HCT116 (cell line): ENCODE data around the gene CEP43. TPM values are rescaled to one million over a fixed set of nuclear protein-coding genes. Genes with fewer than 3 reads are reported as not detected.

Source experiments
- ATAC-seq: fragments of 200-7000 bp; cut with Tn5 transposase; 2 replicates; pipeline ENCODE4 v1.9.1; 2020; ENCODE audit warnings: mild to moderate bottlenecking, moderate library complexity
- BruUV-seq: library from RNA; stranded (reverse); fragments of 400-500 nt; replicated peaks from 2 replicates; lab custom pipeline; 2021; lab: Mats Ljungman, UMichigan
- CTCF ChIA-PET: fragments of 300-600 bp; sonication (Branson Sonifier 250); formaldehyde crosslinking; loops from one replicate; lab custom pipeline; 2021; ENCODE audit warnings: antibody characterized with exemption; lab: Charles Lee
- POLR2A ChIA-PET: fragments of 300-600, 350-600 bp; sonication (Branson Sonifier 250); formaldehyde crosslinking; loops from one replicate; lab custom pipeline; 2021; ENCODE audit warnings: antibody characterized with exemption; lab: Charles Lee
- RAD21 ChIA-PET, 2 experiments: fragments of 300-600 bp; sonication (Branson Sonifier 250); formaldehyde crosslinking; loops; one replicate each; lab custom pipeline; 2023; ENCODE audit warnings: low total read pairs in 2 of 2; ENCODE audit not compliant: uncharacterized antibody in 2 of 2, unreplicated experiment in 2 of 2, low non-redundant PET in 1 of 2; lab: Charles Lee
- DNase-seq: peaks from one replicate; pipeline ENCODE4 v3.0.0-alpha.2; 2010; ENCODE audit warnings: low read depth, low spot score
- H2AFZ ChIP-seq: fragments of 200-600 bp; shearing (Covaris generic), sonication (generic); 2 replicates; pipeline ENCODE4 v1.6.1; 2017; ENCODE audit warnings: low read depth, mixed run types, mixed read lengths, antibody characterized with exemption, low read length; ENCODE audit not compliant: poor library complexity, severe bottlenecking
- H3K27ac ChIP-seq: 2 replicates; pipeline ENCODE4 v1.5.1; 2012; ENCODE audit warnings: low read depth, low read length
- H3K27me3 ChIP-seq: fragments of 200-600 bp; sonication (generic); 2 replicates; pipeline ENCODE4 v1.6.1; 2016; ENCODE audit warnings: mixed run types, low read length, mixed read lengths; ENCODE audit not compliant: insufficient read depth
- H3K36me3 ChIP-seq, 2 experiments: fragments of 200-500 bp in 1 of 2; fragments of 200-600 bp in 1 of 2; sonication (Bioruptor generic) in 1 of 2; sonication (generic) in 1 of 2; 2 replicates each; pipeline versions ENCODE4 v1.5.1 to v1.6.1; 2014 to 2016; ENCODE audit warnings: low read length in 2 of 2, inconsistent platforms in 1 of 2, mixed read lengths in 1 of 2, mixed run types in 1 of 2; ENCODE audit not compliant: insufficient read depth in 2 of 2, control insufficient read depth in 1 of 2
- H3K4me1 ChIP-seq, 2 experiments: fragments of 200-600 bp in 1 of 2; sonication (generic) in 1 of 2; 2 replicates each; pipeline versions ENCODE4 v1.5.1 to v1.6.1; 2012 to 2017; ENCODE audit warnings: low read length in 2 of 2, inconsistent platforms in 1 of 2, mild to moderate bottlenecking in 1 of 2, mixed read lengths in 1 of 2, mixed run types in 1 of 2, moderate library complexity in 1 of 2; ENCODE audit not compliant: insufficient read depth in 2 of 2, control insufficient read depth in 1 of 2
- H3K4me2 ChIP-seq: fragments of 200-600 bp; sonication (generic); 2 replicates; pipeline ENCODE4 v1.6.1; 2017; ENCODE audit warnings: mixed run types, low read length, mixed read lengths
- H3K4me3 ChIP-seq, 2 experiments: fragments of 200-600 bp in 1 of 2; sonication (generic) in 1 of 2; replicated peaks in 1 of 2; 2 replicates each; pipeline ENCODE4 v1.5.1; 2011 to 2016; ENCODE audit warnings: low read length in 2 of 2, control low read depth in 1 of 2, low read depth in 1 of 2, mild to moderate bottlenecking in 1 of 2, mixed read lengths in 1 of 2, mixed run types in 1 of 2
- H3K79me2 ChIP-seq: fragments of 200-600 bp; sonication (generic); 2 replicates; pipeline ENCODE4 v1.6.1; 2017; ENCODE audit warnings: mild to moderate bottlenecking, mixed run types, low read length, moderate library complexity, mixed read lengths; ENCODE audit not compliant: insufficient read depth
- H3K9ac ChIP-seq: fragments of 200-600 bp; sonication (generic); 2 replicates; pipeline ENCODE4 v1.6.1; 2016; ENCODE audit warnings: low read length, mixed read lengths
- H3K9me2 ChIP-seq: fragments of 200-600 bp; sonication (generic), shearing (Covaris generic); 2 replicates; pipeline ENCODE4 v1.6.1; 2017; ENCODE audit warnings: mixed run types, mild to moderate bottlenecking, moderate library complexity; ENCODE audit not compliant: insufficient read depth
- H3K9me3 ChIP-seq, 2 experiments: fragments of 200-500 bp in 1 of 2; fragments of 200-600 bp in 1 of 2; sonication (Bioruptor generic) in 1 of 2; sonication (generic) in 1 of 2; 2 replicates each; pipeline ENCODE4 v1.6.1; 2014 to 2017; ENCODE audit warnings: low read length in 2 of 2, mixed read lengths in 2 of 2, inconsistent platforms in 1 of 2, low read depth in 1 of 2, mild to moderate bottlenecking in 1 of 2, mixed run types in 1 of 2, moderate library complexity in 1 of 2; ENCODE audit not compliant: control insufficient read depth in 1 of 2, insufficient read depth in 1 of 2
- H4K20me1 ChIP-seq: fragments of 200-600 bp; sonication (generic), shearing (Covaris generic); 2 replicates; pipeline ENCODE4 v1.6.1; 2017; ENCODE audit warnings: mixed run types, mild to moderate bottlenecking, moderate library complexity; ENCODE audit not compliant: insufficient read depth
- EGR1 ChIP-seq: IDR thresholded peaks from 2 replicates; pipeline ENCODE4 v1.6.1; 2012; ENCODE audit warnings: low read depth
- ELF1 ChIP-seq: IDR thresholded peaks from 2 replicates; pipeline ENCODE4 v1.6.1; 2012; ENCODE audit warnings: low read depth, borderline replicate concordance
- EZH2 ChIP-seq: fragments of 200-600 bp; sonication (generic); IDR thresholded peaks from 2 replicates; pipeline ENCODE4 v1.6.1; 2017; ENCODE audit warnings: antibody characterized with exemption, mixed run types
- POLR2A ChIP-seq: IDR thresholded peaks from 2 replicates; pipeline ENCODE4 v1.7.0; 2011; ENCODE audit warnings: borderline replicate concordance; ENCODE audit not compliant: insufficient read depth, insufficient read length; ENCODE audit errors: extremely low read depth
- RAD21 ChIP-seq: IDR thresholded peaks from 2 replicates; pipeline ENCODE4 v1.6.1; 2012; ENCODE audit warnings: low read depth, mild to moderate bottlenecking
- SRF ChIP-seq: IDR thresholded peaks from 2 replicates; pipeline ENCODE4 v1.6.1; 2012; ENCODE audit warnings: low read depth
- ZFX ChIP-seq: fragments of 450-650 bp; IDR thresholded peaks from 2 replicates; pipeline ENCODE4 v1.6.1; 2017
- ZNF274 ChIP-seq: fragments of 200-500 bp; sonication (Bioruptor generic); IDR thresholded peaks from 2 replicates; pipeline ENCODE4 v1.6.1; 2014; ENCODE audit warnings: mild to moderate bottlenecking, low read depth, low read length, inconsistent platforms
- intact Hi-C: fragments of 100-400 bp; cut with micrococcal nuclease; formaldehyde crosslinking; loops from 2 replicates; pipeline ENCODE4 v1.10.0; 2022
- total RNA-seq: library from RNA; stranded (reverse); gene quantifications from one replicate; pipeline ENCODE4 v1.2.1, GENCODE V29; 2021; ENCODE audit not compliant: unreplicated experiment
- TF ChIP-seq, protein P1 (sequence below): IDR thresholded peaks from 2 replicates; pipeline ENCODE4 v1.6.1; 2012
- TF ChIP-seq, protein P2 (sequence below): IDR thresholded peaks from 2 replicates; pipeline ENCODE4 v1.6.1; 2012

The CEP43 gene
- total RNA-seq, 1 experiment from 2014 or later: 15.8 TPM

DNA sequence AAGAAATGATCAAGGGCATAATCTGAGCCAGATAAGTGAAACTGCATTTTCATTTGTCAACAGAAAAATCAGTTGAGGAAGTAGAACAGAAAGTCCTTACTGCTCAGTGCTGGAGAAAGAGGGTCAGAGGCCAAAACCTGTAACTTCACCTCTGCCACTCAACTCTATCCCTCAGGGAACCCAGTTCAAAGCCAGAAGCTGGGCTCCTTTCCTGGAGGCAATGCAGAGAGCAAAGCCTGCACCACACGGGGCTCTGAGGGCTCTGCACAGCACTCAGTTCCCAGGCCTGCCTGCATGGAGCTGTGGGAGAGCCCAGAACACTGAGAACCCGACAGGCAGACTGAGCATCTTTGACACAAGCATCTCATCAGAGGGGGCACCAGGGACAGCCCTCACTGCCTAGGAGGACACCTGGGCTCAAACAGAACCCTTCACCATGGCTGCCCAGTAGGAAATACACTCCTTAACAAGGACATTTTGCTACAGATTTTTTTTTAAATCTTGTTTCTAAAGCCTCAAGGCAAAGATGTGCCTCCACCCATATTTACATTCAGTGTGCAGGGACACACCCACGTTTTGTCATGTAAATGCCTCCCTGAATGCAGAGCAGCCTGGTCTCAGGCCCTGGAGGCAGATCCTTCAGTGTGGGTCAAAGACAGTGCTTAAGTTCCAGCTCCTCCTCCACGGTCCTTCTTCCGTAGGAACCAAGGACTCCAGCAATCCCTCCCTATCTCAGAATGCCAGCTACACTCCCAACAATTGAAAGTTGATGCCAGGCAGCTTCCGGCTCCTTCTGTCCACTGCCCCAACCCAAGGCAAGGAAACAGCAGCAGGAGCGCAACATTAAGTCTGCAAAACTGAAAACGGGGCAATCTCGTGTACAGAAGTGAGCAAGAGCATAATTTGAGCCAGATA is 49.4 kb upstream of the CEP43 start:
- Histone ChIP-seq H3K4me1 (peaks cover 0 to 7% of the 10 kb centered on the region in 2 experiments; a peak in 1 of 4 replicates), H2AFZ (no peak overlapping the region), H3K27me3 (no peaks in the 10 kb centered on the region), H3K79me2 (no peaks in the 10 kb centered on the region), H3K4me2 (no peak overlapping the region), H3K9me3 (no peaks in the 10 kb centered on the region), H3K9ac (no peak overlapping the region), H3K36me3 (peaks cover 9 to 16% of the 10 kb centered on the region in 2 experiments; a peak in 2 of 4 replicates), H3K27ac (no peak overlapping the region), H4K20me1 (no peaks in the 10 kb centered on the region), H3K4me3 (no peak overlapping the region), H3K9me2 (no peaks in the 10 kb centered on the region)
- no TSS peak for BruUV-seq
- ATAC-seq (no peak), DNase-seq (no peak)
- CTCF ChIA-PET: interaction anchor here (0.9 to 1.2 kb wide), 2 partner anchors 9 to 175 kb away, joined by 3 read pairs; no protein-coding TSS in a partner anchor
- RAD21 ChIA-PET: interaction anchor here in 1 of 2 experiments (0.7 kb wide), 1 partner anchor 408 kb away, joined by 3 read pairs; no protein-coding TSS in a partner anchor
- TF ChIP-seq SRF (no peak), ELF1 (no peak), EGR1 (no peak), POLR2A (no peak)
- TF ChIP-seq, protein P1, sequence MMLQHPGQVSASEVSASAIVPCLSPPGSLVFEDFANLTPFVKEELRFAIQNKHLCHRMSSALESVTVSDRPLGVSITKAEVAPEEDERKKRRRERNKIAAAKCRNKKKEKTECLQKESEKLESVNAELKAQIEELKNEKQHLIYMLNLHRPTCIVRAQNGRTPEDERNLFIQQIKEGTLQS: no peak
- POLR2A ChIA-PET: no interaction called here
- intact Hi-C loops: loop anchor here (2.0 kb wide), 1 partner anchor 163 kb away; no protein-coding TSS in a partner anchor

DNA sequence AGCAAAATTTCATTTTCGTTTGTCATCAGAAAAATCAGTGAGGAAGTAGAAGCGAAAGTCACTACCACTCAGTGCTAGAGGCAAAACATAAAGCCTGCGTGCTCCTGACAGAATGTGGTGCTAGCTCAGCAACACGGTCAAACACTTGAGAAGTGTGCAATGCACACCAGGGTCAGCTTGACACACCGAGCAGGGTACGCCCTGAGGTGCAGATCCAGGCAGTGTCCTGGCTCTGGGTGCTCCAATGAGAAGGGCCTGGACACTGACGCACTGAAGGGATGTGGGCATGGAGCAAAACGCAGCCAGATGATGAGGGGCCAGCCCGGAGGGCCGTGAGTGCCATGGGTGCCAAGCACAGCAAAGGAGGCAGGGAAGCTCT is 48.8 kb upstream of the CEP43 start:
- DNase-seq (no peak), ATAC-seq (no peak)
- ChIA-PET CTCF (interaction anchor here (0.9 to 1.7 kb wide), 3 partner anchors 9 to 175 kb away, joined by 3 to 21 read pairs (median 3); no protein-coding TSS in a partner anchor), RAD21 (no interaction called here), POLR2A (no interaction called here)
- Histone ChIP-seq H3K36me3 (peaks cover 9 to 16% of the 10 kb centered on the region in 2 experiments; a peak in 2 of 4 replicates), H3K4me2 (no peak overlapping the region), H4K20me1 (no peaks in the 10 kb centered on the region), H3K9me2 (no peaks in the 10 kb centered on the region), H3K4me1 (peaks cover 0 to 10% of the 10 kb centered on the region in 2 experiments; a peak in 1 of 4 replicates), H3K4me3 (no peak overlapping the region), H2AFZ (no peak overlapping the region), H3K79me2 (no peaks in the 10 kb centered on the region), H3K27ac (no peak overlapping the region), H3K9ac (no peak overlapping the region), H3K9me3 (no peaks in the 10 kb centered on the region), H3K27me3 (no peaks in the 10 kb centered on the region)
- BruUV-seq: no TSS peak
- intact Hi-C loops: loop anchor here (2.0 kb wide), 1 partner anchor 164 kb away; no protein-coding TSS in a partner anchor
- TF ChIP-seq ELF1 (no peak), ZFX (no peak), RAD21 (no peak), ZNF274 (no peak), EZH2 (no peak)
- TF ChIP-seq, protein P2, sequence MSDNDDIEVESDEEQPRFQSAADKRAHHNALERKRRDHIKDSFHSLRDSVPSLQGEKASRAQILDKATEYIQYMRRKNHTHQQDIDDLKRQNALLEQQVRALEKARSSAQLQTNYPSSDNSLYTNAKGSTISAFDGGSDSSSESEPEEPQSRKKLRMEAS: no peak
- TF ChIP-seq, protein P1: no peak
